HS-27A (cell line): ENCODE data around the gene CHRM5.

ENCODE experiments used
- DNase-seq: peaks from one replicate; pipeline ENCODE4 v3.0.0-alpha.2; 2012; ENCODE audit warnings: low read depth, missing footprints

The CHRM5 gene

DNA sequence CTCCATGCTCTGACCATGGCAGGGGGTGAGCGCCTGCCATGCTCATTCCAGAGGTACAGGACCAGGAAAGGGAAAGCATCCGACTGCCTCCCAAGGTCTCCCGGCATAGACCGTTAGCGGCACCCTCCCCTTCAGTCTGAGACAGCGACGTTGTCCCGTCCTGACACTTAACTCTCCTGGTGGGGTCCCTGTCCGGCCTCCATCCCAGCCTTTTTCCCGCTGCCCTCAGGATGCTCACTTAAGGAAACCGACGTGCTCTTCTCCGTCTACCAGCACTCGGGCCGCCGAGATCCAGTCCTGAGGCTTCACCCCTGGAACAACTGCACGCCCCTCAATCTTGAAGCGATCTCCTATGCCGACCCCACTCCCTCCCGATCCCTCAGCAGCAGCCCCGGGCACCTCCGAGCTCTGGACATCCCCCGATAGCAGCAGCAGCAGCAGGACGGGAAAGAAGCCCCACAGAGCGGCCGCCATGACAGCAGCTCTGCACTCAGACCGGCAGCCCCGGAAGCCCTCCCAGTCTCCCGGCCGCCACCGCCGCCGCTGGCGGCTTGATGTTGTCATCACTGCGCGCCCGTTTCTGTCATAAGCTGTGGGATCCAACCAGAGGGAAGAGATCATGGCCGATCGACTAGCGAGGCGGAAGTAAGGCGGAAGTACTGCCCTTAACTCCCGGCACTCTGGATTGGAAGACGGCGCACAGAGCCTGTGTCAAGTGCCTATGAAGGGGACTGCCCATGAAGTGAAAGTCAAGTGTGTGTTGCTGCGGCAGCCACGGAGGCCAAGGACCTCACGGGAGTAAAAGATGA is 133.3 kb downstream of the CHRM5 start, which contains the start of the genes EMC7 and PGBD4:
EMC7 (minus strand) TSS at position 497 of the 809 bp plus-strand sequence; CDS start at position 474, 23 bp downstream.
PGBD4 (plus strand) TSS at position 718 of the 809 bp plus-strand sequence. CDS start 449 bp downstream, outside the sequence.
- peak; percentile 96 for DNase-seq

DNA sequence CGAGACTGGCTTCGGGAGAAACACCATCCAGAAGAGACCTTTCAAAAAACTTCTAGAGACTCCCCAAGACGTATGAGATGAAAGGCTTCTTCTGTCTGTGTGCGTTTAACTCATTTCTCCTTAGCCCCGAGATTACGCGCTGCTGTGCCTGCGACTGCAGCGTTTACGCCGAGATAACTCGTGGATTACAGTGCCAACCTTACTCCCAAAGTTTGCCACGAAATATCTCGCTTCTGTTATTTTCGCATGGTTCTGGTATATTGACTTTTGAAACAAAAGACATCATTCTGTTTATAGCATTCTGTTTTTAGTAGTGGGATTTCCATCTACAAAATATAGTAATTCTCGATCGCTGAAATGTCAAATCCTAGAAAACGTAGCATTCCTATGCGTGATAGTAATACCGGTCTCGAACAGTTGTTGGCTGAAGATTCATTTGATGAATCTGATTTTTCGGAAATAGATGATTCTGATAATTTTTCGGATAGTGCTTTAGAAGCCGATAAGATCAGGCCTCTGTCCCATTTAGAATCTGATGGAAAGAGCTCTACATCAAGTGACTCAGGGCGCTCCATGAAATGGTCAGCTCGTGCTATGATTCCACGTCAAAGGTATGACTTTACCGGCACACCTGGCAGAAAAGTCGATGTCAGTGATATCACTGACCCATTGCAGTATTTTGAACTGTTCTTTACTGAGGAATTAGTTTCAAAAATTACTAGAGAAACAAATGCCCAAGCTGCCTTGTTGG is 134.1 kb downstream of the CHRM5 start:
- DNase-seq, result no peak

DNA sequence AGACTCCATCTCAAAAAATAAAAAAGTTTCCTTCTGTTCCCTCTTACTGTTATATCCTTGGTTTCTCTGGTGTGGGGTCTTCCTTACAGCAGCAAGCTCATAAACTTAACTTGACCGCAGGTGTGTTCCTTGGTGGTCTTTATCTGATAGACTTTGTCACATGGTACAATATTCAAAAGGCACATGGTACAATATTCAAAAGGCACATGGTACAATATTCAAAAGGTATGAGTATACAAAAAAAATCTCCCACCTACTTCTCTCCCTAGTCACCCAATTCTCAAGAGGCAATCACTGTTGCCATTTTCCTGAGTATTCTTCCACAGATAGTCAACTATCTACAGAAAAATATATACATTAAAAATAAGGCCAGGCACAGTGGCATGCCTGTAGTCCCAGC is 138.1 kb downstream of the CHRM5 start:
- no peak for DNase-seq

DNA sequence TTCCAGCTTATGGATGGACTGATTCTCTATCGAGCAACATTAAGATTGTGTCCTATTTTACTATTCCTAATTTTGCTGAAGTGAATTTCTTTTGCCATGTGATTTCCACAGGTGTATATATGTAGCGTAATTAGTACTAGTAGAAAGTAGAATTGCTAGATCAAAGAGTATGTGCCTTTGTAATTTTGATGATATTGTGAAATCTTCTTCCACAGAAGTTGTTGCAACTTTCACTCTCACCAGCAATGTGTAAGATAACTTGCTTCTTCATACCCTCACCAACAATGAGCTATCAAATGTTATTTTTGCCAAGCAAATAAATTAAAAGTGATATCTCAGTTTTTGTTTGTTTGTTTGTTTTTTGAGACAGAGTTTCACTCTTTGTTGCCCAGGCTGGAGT is 139.0 kb downstream of the CHRM5 start:
- DNase-seq, result no peak

- DNase-seq, result no peak
These were observed 141.7 kb downstream of the CHRM5 start for GRCh38 chr15:34109797-34110663.

DNA sequence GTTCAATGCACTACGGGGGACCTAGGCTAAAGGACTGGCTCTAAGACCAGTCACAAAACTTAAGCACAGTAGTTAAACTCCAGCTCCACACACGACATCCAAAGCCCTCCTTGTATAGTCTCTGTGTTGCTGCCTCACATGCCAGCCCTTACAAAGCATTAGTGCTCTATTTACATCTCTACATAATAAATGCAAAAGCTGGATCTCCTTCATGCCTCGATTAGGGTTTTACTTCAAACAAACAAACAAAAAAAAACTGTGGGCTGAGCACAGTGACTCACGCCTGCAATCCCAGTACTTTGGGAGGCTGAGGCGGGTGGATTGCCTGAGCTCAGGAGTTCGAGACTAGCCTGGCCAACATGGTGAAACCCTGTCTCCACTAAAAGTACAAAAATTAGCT is 143.2 kb downstream of the CHRM5 start:
- no peak for DNase-seq

DNA sequence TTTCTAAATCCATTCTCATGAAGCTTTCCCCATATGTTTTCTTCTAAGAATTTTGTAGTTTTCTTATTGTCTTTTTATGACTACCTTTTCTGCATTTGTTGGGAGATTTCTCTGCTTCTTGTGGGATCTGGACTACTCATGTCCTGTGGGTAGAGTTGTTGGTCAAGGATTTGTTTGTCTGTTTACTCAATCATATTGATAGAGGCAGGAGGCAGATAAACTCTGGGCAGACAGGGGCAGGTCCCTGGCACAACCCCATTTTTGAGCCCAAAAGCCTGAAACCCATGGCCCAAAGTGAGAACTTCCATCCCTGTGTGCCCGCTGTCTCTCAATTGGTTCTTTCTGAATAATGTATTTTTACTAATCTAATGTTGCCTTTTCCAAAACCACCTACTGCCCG is 145.9 kb downstream of the CHRM5 start:
- DNase-seq, result no peak

- DNase-seq, result no peak
These were observed 146.4 kb downstream of the CHRM5 start for GRCh38 chr15:34114739-34115138.

DNA sequence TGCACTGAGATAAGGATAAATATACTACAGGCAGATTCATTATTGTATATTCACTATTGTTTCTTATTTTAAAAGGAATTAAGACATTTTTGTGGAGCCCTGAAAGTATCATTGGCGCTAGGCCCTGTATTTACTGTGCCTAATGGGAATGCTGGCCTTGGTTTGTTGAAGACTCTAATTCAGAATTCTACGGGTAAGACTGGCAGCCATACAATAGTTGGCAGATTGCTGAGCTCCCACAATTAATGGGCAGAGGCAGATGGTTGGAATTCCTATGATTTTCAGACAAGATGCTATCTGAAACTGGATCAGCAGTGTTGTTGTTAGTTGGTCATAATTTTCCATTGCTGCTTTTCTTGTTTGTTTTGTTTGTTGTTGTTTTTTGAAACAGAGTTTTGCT is 148.3 kb downstream of the CHRM5 start:
- no peak for DNase-seq
